NB4 (cell line): Measurements from ENCODE around the gene OR4N5.
"Not testable (repeated sequence)": the region's sequence is repeated elsewhere in the genome, so short reads cannot be mapped to it uniquely, and the experiment has no call there.

Experiments
- DNase-seq: peaks from one replicate; pipeline ENCODE4 v3.0.0; 2010; ENCODE audit warnings: low read depth
- H3K4me3 ChIP-seq: one replicate; pipeline ENCODE4 v1.5.1; 2011; ENCODE audit warnings: mild to moderate bottlenecking, low read depth, low read length, moderate library complexity
- CTCF ChIP-seq: IDR thresholded peaks from one replicate; pipeline ENCODE4 v1.5.1; 2012; ENCODE audit warnings: low read depth, low read length
- MAX ChIP-seq: IDR thresholded peaks from 2 replicates; pipeline ENCODE4 v1.6.1; 2011; ENCODE audit warnings: low read depth, low read length
- MYC ChIP-seq: IDR thresholded peaks from 2 replicates; pipeline ENCODE4 v1.6.1; 2011; ENCODE audit warnings: low read depth, low read length
- POLR2A ChIP-seq: IDR thresholded peaks from 2 replicates; pipeline ENCODE4 v1.6.1; 2011; ENCODE audit warnings: mild to moderate bottlenecking; ENCODE audit not compliant: insufficient read length; ENCODE audit errors: extremely low read depth

OR4N5 gene

GRCh38 chr14:20118795-20119194 is 19.8 kb upstream of the OR4N5 start:
- no peak overlapping the region for H3K4me3 ChIP-seq
- TF ChIP-seq MYC (no peak), CTCF (no peak), POLR2A (no peak), MAX (no peak)
- peak; percentile 2 for DNase-seq

- H3K4me3 ChIP-seq, result no peak overlapping the region
- DNase-seq, result peak; percentile 19
- no peak for TF ChIP-seq MYC
- TF ChIP-seq CTCF, result peak; percentile 41
Measured at GRCh38 chr14:20143911-20144310, 5.3 kb downstream of the OR4N5 start.

- TF ChIP-seq MAX (no peak), CTCF (no peak), POLR2A (no peak), MYC (no peak)
- H3K4me3 ChIP-seq, result no peak overlapping the region
- no peak for DNase-seq
Measured at GRCh38 chr14:20144820-20145219, 6.2 kb downstream of the OR4N5 start.

GRCh38 chr14:20164462-20164861 is 25.8 kb downstream of the OR4N5 start:
- TF ChIP-seq CTCF (no peak), POLR2A (no peak)
- no peak overlapping the region for H3K4me3 ChIP-seq
- DNase-seq, result no peak

- no peak for TF ChIP-seq MAX
- TF ChIP-seq POLR2A, result no peak
- no peak for TF ChIP-seq MYC
- no peak for TF ChIP-seq CTCF
- DNase-seq, result no peak
- H3K4me3 ChIP-seq, result no peak overlapping the region
Measured at GRCh38 chr14:20167091-20167490, 28.5 kb downstream of the OR4N5 start.

- not testable (repeated sequence) for H3K4me3 ChIP-seq, DNase-seq
Measured at GRCh38 chr14:20169852-20170251, 31.2 kb downstream of the OR4N5 start.

GRCh38 chr14:20174205-20174604 is 35.6 kb downstream of the OR4N5 start:
- not testable (repeated sequence) for H3K4me3 ChIP-seq, DNase-seq
